DOHH2 (cell line): ENCODE data around the gene SCUBE1.

ENCODE experiments used
- EZH2phosphoT487 ChIP-seq: fragments of 200-600 bp; sonication (generic); IDR thresholded peaks from 2 replicates; pipeline ENCODE4 v1.6.1; 2017; ENCODE audit warnings: borderline replicate concordance, mild to moderate bottlenecking, antibody characterized with exemption, low read length, moderate library complexity, mixed read lengths
- TF ChIP-seq, protein P1 (sequence below): fragments of 200-600 bp; sonication (generic); IDR thresholded peaks from one replicate; pipeline ENCODE4 v1.5.1; 2014; ENCODE audit warnings: antibody characterized with exemption, mild to moderate bottlenecking, low read depth, low read length; ENCODE audit not compliant: poor library complexity, severe bottlenecking

DNA sequence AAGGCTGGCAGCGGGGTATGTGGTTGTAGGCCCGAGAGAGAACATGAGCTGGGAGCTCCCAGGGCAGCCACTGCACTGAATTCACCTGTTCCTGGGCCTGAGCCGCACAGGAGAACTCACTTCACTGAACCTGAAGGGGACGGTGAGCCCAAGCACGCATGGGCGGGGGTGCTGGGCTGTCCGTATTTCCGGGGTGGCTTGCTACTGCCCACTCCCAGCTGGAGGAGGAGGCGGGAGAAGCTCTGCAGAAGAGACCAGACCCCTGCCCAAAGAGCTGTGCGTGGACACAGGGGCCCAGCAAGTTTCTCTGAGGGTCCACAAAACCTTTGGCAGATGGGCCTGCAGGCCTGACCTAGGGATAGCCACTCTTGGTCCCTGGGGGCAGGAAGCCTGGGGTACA is 161.1 kb downstream of the SCUBE1 start:
- TF ChIP-seq, protein P1, sequence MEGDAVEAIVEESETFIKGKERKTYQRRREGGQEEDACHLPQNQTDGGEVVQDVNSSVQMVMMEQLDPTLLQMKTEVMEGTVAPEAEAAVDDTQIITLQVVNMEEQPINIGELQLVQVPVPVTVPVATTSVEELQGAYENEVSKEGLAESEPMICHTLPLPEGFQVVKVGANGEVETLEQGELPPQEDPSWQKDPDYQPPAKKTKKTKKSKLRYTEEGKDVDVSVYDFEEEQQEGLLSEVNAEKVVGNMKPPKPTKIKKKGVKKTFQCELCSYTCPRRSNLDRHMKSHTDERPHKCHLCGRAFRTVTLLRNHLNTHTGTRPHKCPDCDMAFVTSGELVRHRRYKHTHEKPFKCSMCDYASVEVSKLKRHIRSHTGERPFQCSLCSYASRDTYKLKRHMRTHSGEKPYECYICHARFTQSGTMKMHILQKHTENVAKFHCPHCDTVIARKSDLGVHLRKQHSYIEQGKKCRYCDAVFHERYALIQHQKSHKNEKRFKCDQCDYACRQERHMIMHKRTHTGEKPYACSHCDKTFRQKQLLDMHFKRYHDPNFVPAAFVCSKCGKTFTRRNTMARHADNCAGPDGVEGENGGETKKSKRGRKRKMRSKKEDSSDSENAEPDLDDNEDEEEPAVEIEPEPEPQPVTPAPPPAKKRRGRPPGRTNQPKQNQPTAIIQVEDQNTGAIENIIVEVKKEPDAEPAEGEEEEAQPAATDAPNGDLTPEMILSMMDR = no peak
- TF ChIP-seq EZH2phosphoT487 = no peak
